RWPE2 (cell line): ENCODE measurements around the gene AMIGO1.

Experiments used
- ATAC-seq: fragments of 200-7000 bp; cut with Tn5 transposase; 3 replicates; pipeline ENCODE4 v1.9.1; 2021; ENCODE audit warnings: low read depth
- DNase-seq: peaks from one replicate; pipeline ENCODE4 v3.0.0-alpha.2; 2020; ENCODE audit warnings: low spot score
- H3K27ac ChIP-seq: fragments of 450-650 bp; 2 replicates; pipeline ENCODE4 v1.5.1; 2017; ENCODE audit warnings: mild to moderate bottlenecking; ENCODE audit not compliant: poor library complexity, severe bottlenecking
- H3K27me3 ChIP-seq: fragments of 250-450 bp; sonication (Bioruptor Pico); 2 replicates; pipeline ENCODE4 v1.5.1; 2021; ENCODE audit warnings: mild to moderate bottlenecking, moderate library complexity; ENCODE audit not compliant: insufficient read depth, poor library complexity, severe bottlenecking
- H3K36me3 ChIP-seq: fragments of 250-450 bp; sonication (Bioruptor Pico); 2 replicates; pipeline ENCODE4 v1.5.1; 2020; ENCODE audit warnings: low read depth, mild to moderate bottlenecking, moderate library complexity
- H3K4me1 ChIP-seq: fragments of 250-450 bp; sonication (Bioruptor Pico); 2 replicates; pipeline ENCODE4 v1.5.1; 2021; ENCODE audit warnings: mild to moderate bottlenecking, moderate library complexity; ENCODE audit not compliant: insufficient read depth, poor library complexity, severe bottlenecking
- H3K4me3 ChIP-seq: fragments of 250-450 bp; sonication (Bioruptor Pico); 2 replicates; pipeline ENCODE4 v1.5.1; 2021; ENCODE audit warnings: mild to moderate bottlenecking, moderate library complexity; ENCODE audit not compliant: severe bottlenecking
- H3K9me3 ChIP-seq: fragments of 250-450 bp; sonication (Bioruptor Pico); 2 replicates; pipeline ENCODE4 v1.5.1; 2021; ENCODE audit warnings: mild to moderate bottlenecking, moderate library complexity; ENCODE audit not compliant: severe bottlenecking
- CTCF ChIP-seq: fragments of 450-650 bp; IDR thresholded peaks from one replicate; pipeline ENCODE4 v1.5.1; 2017; ENCODE audit warnings: mild to moderate bottlenecking, moderate library complexity; ENCODE audit not compliant: poor library complexity, severe bottlenecking

The AMIGO1 gene

DNA sequence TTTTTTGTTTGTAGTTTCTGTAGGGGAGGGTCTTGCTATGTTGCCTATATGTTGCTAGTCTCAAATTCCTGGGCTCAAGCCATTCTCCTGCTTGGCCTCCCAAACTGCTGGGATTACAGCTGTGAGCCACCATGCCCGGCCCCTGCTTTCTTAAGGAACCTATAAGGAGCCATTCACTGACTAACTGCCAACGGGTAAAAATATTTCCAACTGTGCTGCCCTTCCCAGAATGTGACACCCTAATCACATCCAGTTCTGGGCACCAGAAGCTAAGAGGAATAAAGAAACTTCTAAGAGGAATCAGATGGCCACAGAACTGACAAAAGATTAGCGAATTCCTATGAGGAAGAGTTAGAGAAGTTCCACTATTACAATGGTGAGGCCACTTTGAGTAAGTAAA lies 36.7 kb downstream of the AMIGO1 start:
- Histone ChIP-seq H3K9me3 (no peaks in the 10 kb centered on the region), H3K4me3 (no peak overlapping the region), H3K27me3 (peaks cover 43% of the 10 kb centered on the region), H3K27ac (no peak overlapping the region), H3K4me1 (no peaks in the 10 kb centered on the region), H3K36me3 (no peaks in the 10 kb centered on the region)
- no peak for TF ChIP-seq CTCF
- DNase-seq, result no peak
- ATAC-seq, result no peak

DNA sequence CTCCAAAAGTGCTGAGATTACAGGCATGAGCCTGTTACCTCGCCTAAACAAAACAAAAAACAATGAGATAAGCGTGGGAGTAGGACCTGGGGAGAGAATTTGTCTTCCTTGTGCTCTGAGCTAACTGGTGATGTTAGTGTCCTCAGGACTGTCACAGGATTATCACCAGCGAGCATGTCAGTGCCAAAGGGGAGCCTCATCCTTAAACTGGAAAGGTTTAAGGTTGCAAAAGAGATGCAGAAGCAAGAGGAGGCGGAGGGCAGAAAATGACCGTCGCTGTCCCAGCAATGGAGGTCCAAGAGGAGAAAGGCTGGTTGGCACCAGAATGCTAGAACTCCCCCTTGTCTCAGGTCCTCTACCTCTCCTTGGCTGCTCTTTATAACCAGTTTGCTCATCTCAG lies 39.3 kb downstream of the AMIGO1 start:
- H3K4me1 ChIP-seq, result no peaks in the 10 kb centered on the region
- H3K4me3 ChIP-seq, result no peak overlapping the region
- no peaks in the 10 kb centered on the region for H3K36me3 ChIP-seq
- DNase-seq (no peak), ATAC-seq (no peak)
- H3K27me3 ChIP-seq, result peaks cover 67% of the 10 kb centered on the region
- TF ChIP-seq CTCF, result no peak
- no peak overlapping the region for H3K27ac ChIP-seq
- H3K9me3 ChIP-seq, result no peaks in the 10 kb centered on the region

DNA sequence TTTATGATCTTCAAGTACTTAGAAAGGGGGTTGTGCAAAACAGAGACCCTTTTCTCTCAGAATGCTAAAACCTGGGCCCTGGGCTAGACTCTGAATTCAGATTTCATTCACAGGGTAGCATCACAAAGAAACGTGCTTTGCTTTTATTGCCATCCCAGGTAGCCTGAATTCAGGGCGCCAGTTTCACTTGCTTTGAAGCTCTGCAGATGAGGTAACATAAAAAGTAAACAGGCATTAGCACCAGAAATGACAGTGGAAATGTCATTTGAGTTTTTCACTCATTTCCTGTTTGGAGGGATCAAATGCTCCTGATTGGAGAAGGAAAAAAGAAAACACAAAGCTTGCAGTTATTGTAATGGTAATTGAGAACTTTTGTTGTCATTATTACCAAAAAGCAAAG lies 40.6 kb downstream of the AMIGO1 start:
- H3K4me1 ChIP-seq, result no peaks in the 10 kb centered on the region
- no peak for ATAC-seq
- H3K27ac ChIP-seq, result no peak overlapping the region
- no peak for TF ChIP-seq CTCF
- DNase-seq, result no peak
- no peaks in the 10 kb centered on the region for H3K9me3 ChIP-seq
- H3K36me3 ChIP-seq, result no peaks in the 10 kb centered on the region
- H3K27me3 ChIP-seq, result peaks cover 80% of the 10 kb centered on the region
- no peak overlapping the region for H3K4me3 ChIP-seq

GRCh38 chr1:109468061-109468460 lies 41.5 kb downstream of the AMIGO1 start:
- Histone ChIP-seq H3K27ac (no peak overlapping the region), H3K36me3 (no peaks in the 10 kb centered on the region), H3K27me3 (peaks cover 86% of the 10 kb centered on the region), H3K4me1 (no peaks in the 10 kb centered on the region), H3K4me3 (no peak overlapping the region), H3K9me3 (no peaks in the 10 kb centered on the region)
- ATAC-seq, result no peak
- DNase-seq, result no peak
- no peak for TF ChIP-seq CTCF

- ATAC-seq (no peak), DNase-seq (no peak)
- Histone ChIP-seq H3K36me3 (no peaks in the 10 kb centered on the region), H3K9me3 (no peaks in the 10 kb centered on the region), H3K27me3 (peaks cover 87% of the 10 kb centered on the region), H3K4me1 (no peaks in the 10 kb centered on the region), H3K4me3 (no peak overlapping the region), H3K27ac (no peak overlapping the region)
- TF ChIP-seq CTCF, result no peak
Observed at GRCh38 chr1:109467301-109467777, 42.2 kb downstream of the AMIGO1 start.
